Measurements from ENCODE around the gene RNF149. TPM values are rescaled to one million over a fixed set of nuclear protein-coding genes. Genes with fewer than 3 reads are reported as not detected.

RNF149 gene
- total RNA-seq, 1 donor from 2014 or later, result 32.0 TPM

DNA sequence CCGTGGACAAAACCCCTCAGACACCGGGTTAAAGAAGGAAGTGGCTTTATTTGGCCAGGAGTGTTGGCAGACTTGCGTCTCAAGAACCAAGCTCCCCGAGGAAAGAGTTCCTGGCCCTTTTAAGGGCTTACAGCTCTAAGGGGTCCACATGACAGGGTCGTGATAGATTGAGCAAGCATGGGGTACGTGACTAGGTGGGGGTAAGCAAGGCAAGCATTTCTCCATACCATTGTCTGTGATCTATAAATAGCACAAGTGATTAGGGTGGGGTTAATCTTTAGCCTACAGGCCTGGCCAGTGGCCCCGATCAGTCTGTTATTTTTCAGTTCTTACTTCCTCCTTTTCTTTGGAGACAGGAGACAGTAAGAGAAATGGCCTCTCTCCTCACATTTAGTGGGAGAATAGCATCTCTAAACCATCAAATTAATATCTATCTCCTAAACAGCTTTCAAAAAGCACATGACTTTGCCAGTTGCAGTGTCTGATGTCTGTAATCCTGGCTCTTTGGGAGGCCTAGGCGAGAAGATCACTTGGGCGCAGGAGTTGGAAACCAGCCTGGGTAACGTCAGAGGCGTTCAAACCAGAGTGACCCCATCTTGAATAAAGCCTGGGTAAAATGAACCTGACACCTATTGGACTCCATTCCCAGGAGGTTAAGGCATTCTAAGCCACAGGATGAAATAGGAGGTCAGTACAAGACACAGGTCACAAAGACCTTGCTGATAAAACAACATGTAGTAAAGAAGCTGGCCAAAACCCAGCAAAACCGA is 74.1 kb downstream of the RNF149 start:
- Mint-ChIP-seq H3K4me3 (ENCODE audit: unreplicated experiment) (no peak overlapping the region), H3K9me3 (ENCODE audit: unreplicated experiment) (no peaks in the 10 kb centered on the region), H3K27me3 (ENCODE audit: unreplicated experiment) (peaks cover 3% of the 10 kb centered on the region), H3K4me1 (ENCODE audit: unreplicated experiment) (peaks cover 3% of the 10 kb centered on the region), H3K36me3 (ENCODE audit: low read depth, unreplicated experiment) (peaks cover 7% of the 10 kb centered on the region), H3K27ac (ENCODE audit: unreplicated experiment) (no peak overlapping the region)
- no peak for TF ChIP-seq CTCF (IDR thresholded peaks at IDR 0.05; ENCODE audit: unreplicated experiment)
- DNase-seq (ENCODE audit: low spot score), result no peak

GRCh38 chr2:101232770-101233169 is 75.7 kb downstream of the RNF149 start:
- Mint-ChIP-seq H3K4me3 (ENCODE audit: unreplicated experiment) (no peak overlapping the region), H3K27me3 (ENCODE audit: unreplicated experiment) (no peaks in the 10 kb centered on the region), H3K4me1 (ENCODE audit: unreplicated experiment) (peaks cover 3% of the 10 kb centered on the region), H3K27ac (ENCODE audit: unreplicated experiment) (no peak overlapping the region), H3K9me3 (ENCODE audit: unreplicated experiment) (no peaks in the 10 kb centered on the region), H3K36me3 (ENCODE audit: low read depth, unreplicated experiment) (peaks cover 7% of the 10 kb centered on the region)
- no peak for DNase-seq (ENCODE audit: low spot score)
- no peak for TF ChIP-seq CTCF (IDR thresholded peaks at IDR 0.05; ENCODE audit: unreplicated experiment)

GRCh38 chr2:101231937-101232730 is 76.4 kb downstream of the RNF149 start:
- no peaks in the 10 kb centered on the region for H3K27me3 Mint-ChIP-seq (ENCODE audit: unreplicated experiment)
- DNase-seq (ENCODE audit: low spot score), result no peak
- peaks cover 3% of the 10 kb centered on the region for H3K4me1 Mint-ChIP-seq (ENCODE audit: unreplicated experiment)
- H3K36me3 Mint-ChIP-seq (ENCODE audit: low read depth, unreplicated experiment), result peaks cover 7% of the 10 kb centered on the region
- no peak overlapping the region for H3K27ac Mint-ChIP-seq (ENCODE audit: unreplicated experiment)
- no peak overlapping the region for H3K4me3 Mint-ChIP-seq (ENCODE audit: unreplicated experiment)
- no peaks in the 10 kb centered on the region for H3K9me3 Mint-ChIP-seq (ENCODE audit: unreplicated experiment)
- no peak for TF ChIP-seq CTCF (IDR thresholded peaks at IDR 0.05; ENCODE audit: unreplicated experiment)

DNA sequence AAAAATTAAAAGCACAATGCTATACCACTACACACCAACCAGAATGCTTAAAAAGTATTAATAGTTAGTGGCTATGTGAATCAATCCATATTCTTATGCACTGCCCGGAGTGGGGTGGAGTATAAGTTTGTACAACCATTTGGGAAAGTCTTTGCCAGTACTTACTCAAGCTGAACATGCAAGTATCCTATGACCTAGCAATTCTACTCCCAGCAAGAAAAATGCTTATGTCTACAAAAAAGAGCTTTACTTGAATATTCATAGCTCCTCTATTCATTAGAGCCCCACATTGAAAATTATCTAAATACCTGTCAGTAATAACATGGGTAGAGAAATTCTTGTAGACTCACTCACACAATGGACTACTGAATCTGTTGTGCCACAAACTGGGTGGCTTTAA is 77.3 kb downstream of the RNF149 start:
- H3K27ac Mint-ChIP-seq (ENCODE audit: unreplicated experiment), result no peak overlapping the region
- no peaks in the 10 kb centered on the region for H3K27me3 Mint-ChIP-seq (ENCODE audit: unreplicated experiment)
- H3K36me3 Mint-ChIP-seq (ENCODE audit: low read depth, unreplicated experiment), result peaks cover 7% of the 10 kb centered on the region
- TF ChIP-seq CTCF (IDR thresholded peaks at IDR 0.05; ENCODE audit: unreplicated experiment), result no peak
- H3K4me1 Mint-ChIP-seq (ENCODE audit: unreplicated experiment), result peaks cover 3% of the 10 kb centered on the region
- no peak for DNase-seq (ENCODE audit: low spot score)
- no peaks in the 10 kb centered on the region for H3K9me3 Mint-ChIP-seq (ENCODE audit: unreplicated experiment)
- H3K4me3 Mint-ChIP-seq (ENCODE audit: unreplicated experiment), result no peak overlapping the region

DNA sequence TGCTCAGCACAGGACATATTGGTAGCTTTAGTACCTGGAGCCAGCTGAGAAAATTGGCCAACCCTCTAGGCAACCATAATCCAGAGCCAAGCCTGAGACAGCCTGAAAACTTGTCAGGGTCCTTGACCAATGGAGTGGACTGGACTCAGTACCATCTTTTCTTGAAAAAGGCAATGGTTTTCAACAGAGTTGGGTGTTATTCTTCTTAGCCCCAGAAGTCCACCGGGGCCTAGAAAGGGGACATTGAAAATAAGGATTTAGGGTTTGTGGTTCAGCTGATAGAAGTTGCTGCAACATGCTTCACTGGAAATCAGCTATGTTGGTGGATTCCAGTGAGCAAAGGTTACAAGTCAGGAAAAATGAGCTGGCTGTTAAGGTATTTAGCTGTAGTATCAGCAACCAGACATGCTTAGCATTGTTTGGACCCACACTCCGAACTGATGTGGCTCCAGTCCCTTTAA is 77.9 kb downstream of the RNF149 start:
- Mint-ChIP-seq H3K4me1 (ENCODE audit: unreplicated experiment) (peaks cover 3% of the 10 kb centered on the region), H3K4me3 (ENCODE audit: unreplicated experiment) (no peak overlapping the region), H3K36me3 (ENCODE audit: low read depth, unreplicated experiment) (peaks cover 7% of the 10 kb centered on the region), H3K27me3 (ENCODE audit: unreplicated experiment) (no peaks in the 10 kb centered on the region), H3K9me3 (ENCODE audit: unreplicated experiment) (no peaks in the 10 kb centered on the region), H3K27ac (ENCODE audit: unreplicated experiment) (no peak overlapping the region)
- DNase-seq (ENCODE audit: low spot score), result no peak
- no peak for TF ChIP-seq CTCF (IDR thresholded peaks at IDR 0.05; ENCODE audit: unreplicated experiment)

Measured in endothelial cell (in vitro differentiated cells).